ENCODE data around the gene SMIM5. TPM values are rescaled to one million over a fixed set of nuclear protein-coding genes. Genes with fewer than 3 reads are reported as not detected.
A peak's percentile ranks its signal among the peaks of the same experiment; 100 is the strongest.

Gene SMIM5
- polyA plus RNA-seq, 1 donor (not counting 4 experiments of a cell fraction or from before 2014, with no cell fraction given) = 0.24 TPM

- no peak for TF ChIP-seq EZH2 (IDR thresholded peaks at IDR 0.05; ENCODE audit: low read length)
- TF ChIP-seq CTCF (optimal IDR thresholded peaks at IDR 0.05 in 1 of 3, IDR thresholded peaks at IDR 0.05 in 1 of 3, conservative IDR thresholded peaks at IDR 0.05 in 1 of 3; ENCODE audit: extremely low read depth in 1 of 3, insufficient read depth in 2 of 3, low read length in 3 of 3) = no peak
- Histone ChIP-seq H3K9ac (ENCODE audit: control insufficient read depth, extremely low read depth, insufficient read depth, low read length) (no peak overlapping the region), H3K27me3 (ENCODE audit: control insufficient read depth, extremely low read depth, insufficient read depth, low read length) (peaks cover 16% of the 10 kb centered on the region), H3K4me1 (ENCODE audit: control insufficient read depth, extremely low read depth, insufficient read depth, low read length) (no peaks in the 10 kb centered on the region), H3K9me3 (ENCODE audit: control insufficient read depth, low read depth, low read length) (no peaks in the 10 kb centered on the region), H3K79me2 (ENCODE audit: control insufficient read depth, insufficient read depth, low read length) (no peaks in the 10 kb centered on the region), H3K27ac (ENCODE audit: control insufficient read depth, insufficient read depth, low read length) (no peak overlapping the region), H3K4me2 (ENCODE audit: control insufficient read depth, extremely low read depth, insufficient read depth, low read depth, low read length) (no peak overlapping the region), H2AFZ (ENCODE audit: control insufficient read depth, low read length) (no peak overlapping the region), H4K20me1 (ENCODE audit: control insufficient read depth, extremely low read depth, insufficient read depth, low read length) (no peaks in the 10 kb centered on the region), H3K9me1 (ENCODE audit: control insufficient read depth, extremely low read depth, insufficient read depth, low read length) (no peaks in the 10 kb centered on the region), H3K4me3 (ENCODE audit: control insufficient read depth in 2 of 3, extremely low read depth in 1 of 3, insufficient read depth in 2 of 3, low read depth in 1 of 3, low read length in 3 of 3) (no peak overlapping the region), H3K36me3 (ENCODE audit: control insufficient read depth in 2 of 2, extremely low read depth in 1 of 2, insufficient read depth in 2 of 2, low read length in 2 of 2) (no peaks in the 10 kb centered on the region)
- dilution Hi-C loops (cut with MboI; ENCODE audit: extremely low pct_ligation_motif_present, low sequenced_read_pairs) = no loop called here
- FAIRE-seq (no peak), DNase-seq (ENCODE audit: low read depth, low spot score) (no peak)
These were observed 15.6 kb upstream of the SMIM5 start for GRCh38 chr17:75617675-75618074.

GRCh38 chr17:75619506-75620431 is 13.5 kb upstream of the SMIM5 start:
- Histone ChIP-seq H3K9ac (ENCODE audit: control insufficient read depth, extremely low read depth, insufficient read depth, low read length) (no peak overlapping the region), H3K4me3 (ENCODE audit: control insufficient read depth in 2 of 3, extremely low read depth in 1 of 3, insufficient read depth in 2 of 3, low read depth in 1 of 3, low read length in 3 of 3) (no peak overlapping the region), H3K36me3 (ENCODE audit: control insufficient read depth in 2 of 2, extremely low read depth in 1 of 2, insufficient read depth in 2 of 2, low read length in 2 of 2) (no peaks in the 10 kb centered on the region)

More at GRCh38 chr17:75619506-75620431, 13.5 kb upstream of the SMIM5 start:
- Histone ChIP-seq H3K4me2 (ENCODE audit: control insufficient read depth, extremely low read depth, insufficient read depth, low read depth, low read length) (no peak overlapping the region), H2AFZ (ENCODE audit: control insufficient read depth, low read length) (no peak overlapping the region), H3K4me1 (ENCODE audit: control insufficient read depth, extremely low read depth, insufficient read depth, low read length) (no peaks in the 10 kb centered on the region), H4K20me1 (ENCODE audit: control insufficient read depth, extremely low read depth, insufficient read depth, low read length) (no peaks in the 10 kb centered on the region), H3K9me1 (ENCODE audit: control insufficient read depth, extremely low read depth, insufficient read depth, low read length) (no peaks in the 10 kb centered on the region), H3K79me2 (ENCODE audit: control insufficient read depth, insufficient read depth, low read length) (no peaks in the 10 kb centered on the region), H3K9me3 (ENCODE audit: control insufficient read depth, low read depth, low read length) (no peaks in the 10 kb centered on the region), H3K27ac (ENCODE audit: control insufficient read depth, insufficient read depth, low read length) (no peak overlapping the region), H3K27me3 (ENCODE audit: control insufficient read depth, extremely low read depth, insufficient read depth, low read length) (peaks cover 16% of the 10 kb centered on the region)
- TF ChIP-seq CTCF (optimal IDR thresholded peaks at IDR 0.05 in 1 of 3, IDR thresholded peaks at IDR 0.05 in 1 of 3, conservative IDR thresholded peaks at IDR 0.05 in 1 of 3; ENCODE audit: extremely low read depth in 1 of 3, insufficient read depth in 2 of 3, low read length in 3 of 3) (peak; percentile 50 to 87 (median 55)), EZH2 (IDR thresholded peaks at IDR 0.05; ENCODE audit: low read length) (no peak)
- DNase-seq (ENCODE audit: low read depth, low spot score) = no peak
- dilution Hi-C loops (cut with MboI; ENCODE audit: extremely low pct_ligation_motif_present, low sequenced_read_pairs) = no loop called here
- FAIRE-seq = no peak

All from keratinocyte (primary cell).